Stimulated activated CD8-positive, alpha-beta memory T cell treated with anti-CD3 and anti-CD28 coated beads, Interleukin-15, amount 100 ng/mL, for 24 hours (primary cell): ENCODE results near the gene PMFBP1.

Experiments
- DNase-seq: peaks from one replicate; pipeline ENCODE4 v3.0.0-alpha.2; 2020; ENCODE audit warnings: low read depth

The PMFBP1 gene

GRCh38 chr16:72131036-72131435 is 40.9 kb downstream of the PMFBP1 start:
- DNase-seq, result no peak

GRCh38 chr16:72129976-72130656 is 41.8 kb downstream of the PMFBP1 start:
- no peak for DNase-seq

GRCh38 chr16:72128701-72129100 is 43.3 kb downstream of the PMFBP1 start:
- no peak for DNase-seq

GRCh38 chr16:72126429-72126765 is 45.6 kb downstream of the PMFBP1 start:
- DNase-seq, result no peak

DNA sequence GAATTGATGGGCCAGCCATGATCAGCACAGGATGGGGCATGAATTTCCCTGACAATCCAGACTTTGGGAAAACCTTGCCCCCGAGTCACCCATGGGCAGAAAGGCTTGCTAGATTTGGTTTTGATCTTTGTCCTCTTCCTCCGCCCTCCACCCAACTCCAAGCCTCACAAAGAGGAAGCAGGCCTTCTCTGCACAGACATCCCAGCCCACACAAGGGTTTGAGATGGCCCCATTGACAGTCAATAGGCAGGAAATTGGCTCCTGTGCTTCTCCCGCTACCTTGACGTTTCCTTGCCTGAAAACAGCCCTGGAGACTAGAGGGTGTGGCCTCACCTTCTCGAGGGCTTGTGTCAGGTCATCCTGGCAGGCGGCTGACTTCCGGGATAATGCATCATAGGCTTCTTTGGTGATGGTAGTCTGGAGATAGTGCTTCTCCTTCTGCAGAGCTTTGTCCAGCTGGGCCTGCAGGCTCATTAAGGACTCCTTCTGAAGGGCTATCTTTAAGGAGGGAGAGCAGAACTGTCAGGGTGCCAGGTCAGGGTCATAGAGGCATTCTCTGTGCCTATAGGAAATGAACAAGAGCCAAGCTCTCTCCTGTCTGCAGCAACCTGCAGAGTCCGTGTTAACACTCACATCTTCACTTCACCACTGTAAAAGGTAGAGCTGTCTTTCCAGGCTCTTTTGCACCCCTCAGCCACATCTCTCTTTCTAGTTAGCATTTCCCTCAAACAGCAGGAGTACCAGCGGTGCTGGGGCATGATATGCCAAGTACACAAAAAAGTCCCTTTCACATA is 46.1 kb downstream of the PMFBP1 start:
- no peak for DNase-seq

DNA sequence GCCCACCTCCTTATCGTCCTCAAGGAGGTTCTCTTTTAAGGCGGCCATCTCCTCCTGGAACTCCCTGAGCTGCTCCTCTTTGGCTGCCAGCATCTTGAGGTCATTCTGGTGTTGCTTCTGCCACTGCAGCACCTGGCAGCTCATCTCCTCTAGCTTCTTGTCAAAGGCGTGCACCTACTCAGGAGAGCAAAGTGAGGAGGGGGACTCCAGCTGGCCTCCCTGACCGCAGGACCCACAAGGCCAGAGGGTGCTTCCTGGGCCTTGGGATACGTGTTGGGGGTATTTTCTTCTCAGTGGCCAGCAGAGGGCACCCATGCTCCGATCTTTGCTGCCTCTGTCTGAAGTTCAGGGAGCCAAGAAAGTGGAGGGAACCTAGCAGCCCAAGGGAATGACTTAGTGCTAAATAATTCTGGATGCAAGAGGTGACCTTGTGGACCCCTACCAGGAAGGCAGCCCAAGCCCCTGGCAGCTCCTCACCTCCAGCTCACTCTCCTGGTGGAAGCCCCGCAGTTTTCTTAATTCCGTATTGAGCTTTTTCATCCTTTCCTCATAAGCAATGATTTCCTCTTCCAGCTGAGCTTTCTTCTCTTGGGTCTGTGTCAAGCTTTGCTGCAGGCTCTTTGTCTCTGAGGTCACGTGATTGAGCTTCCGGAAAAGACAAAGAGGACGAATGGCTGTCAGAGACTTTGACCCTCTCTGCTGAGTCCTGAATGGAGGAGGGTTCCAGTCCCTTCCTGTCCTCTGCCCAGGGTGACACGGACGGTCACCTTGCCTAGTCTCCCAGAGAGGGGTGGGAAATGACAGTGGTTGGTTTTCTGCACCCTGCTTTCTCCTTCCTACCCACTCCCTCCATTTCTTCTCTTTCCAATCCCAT is 47.0 kb downstream of the PMFBP1 start:
- peak; percentile 16 for DNase-seq

DNA sequence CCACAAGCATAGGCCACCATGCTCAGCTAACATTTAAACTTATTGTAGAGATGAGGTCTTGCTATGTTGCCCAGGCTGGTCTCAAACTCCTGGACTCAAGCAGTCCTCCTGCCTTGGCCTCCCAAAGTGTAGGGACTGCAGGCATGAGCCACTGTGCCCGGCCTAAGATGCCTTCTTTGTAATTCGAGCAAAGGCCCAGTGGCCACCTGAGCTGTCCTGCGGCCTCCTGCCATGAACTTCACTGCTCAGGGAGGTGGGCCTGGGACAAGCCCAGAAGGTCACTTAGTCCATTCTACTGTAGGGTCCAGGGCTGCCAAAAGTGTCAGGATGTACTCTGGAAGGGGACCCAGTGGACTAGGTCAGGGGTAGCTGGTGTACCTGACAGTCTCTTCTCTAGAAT is 47.8 kb downstream of the PMFBP1 start:
- no peak for DNase-seq

DNA sequence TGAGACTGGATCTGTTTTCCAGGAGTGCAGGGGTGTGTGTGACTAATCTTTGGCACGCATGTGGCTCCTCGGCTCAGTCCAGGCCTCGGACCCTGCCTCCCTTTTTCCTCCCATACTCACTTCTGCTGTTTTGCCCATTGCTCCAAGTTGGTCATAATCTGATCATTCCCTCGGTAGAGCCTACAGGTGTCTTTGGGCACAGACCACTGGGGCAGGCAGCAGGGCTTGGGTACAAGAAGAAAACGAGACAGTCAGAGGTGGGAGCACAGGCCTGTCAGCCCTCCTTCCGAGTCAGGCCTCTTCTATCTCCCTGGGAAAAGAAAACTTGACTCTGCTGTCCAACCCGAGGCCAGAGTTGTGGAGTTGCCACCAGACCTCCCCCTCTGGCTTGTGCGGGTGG is 48.5 kb downstream of the PMFBP1 start:
- DNase-seq, result no peak

DNA sequence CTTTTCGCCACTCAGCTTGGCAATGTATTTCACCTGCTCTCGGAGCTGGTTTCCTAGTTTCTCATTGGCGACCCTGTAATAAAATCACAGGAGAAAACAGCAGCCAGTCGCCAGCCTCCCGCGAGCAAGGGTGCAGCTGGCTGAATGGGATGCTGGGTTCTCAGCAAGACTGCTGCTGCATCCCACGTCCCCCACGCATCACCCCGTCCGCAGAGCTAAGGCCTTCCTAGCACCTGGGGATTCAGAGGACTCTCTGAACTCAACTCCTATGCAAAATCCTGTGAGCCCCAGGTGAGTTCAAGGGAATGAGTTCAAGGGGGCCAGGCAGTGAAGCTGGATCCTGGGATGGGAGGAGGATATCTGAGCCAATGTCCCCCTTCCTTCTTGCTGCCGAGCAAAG is 49.0 kb downstream of the PMFBP1 start:
- no peak for DNase-seq

DNA sequence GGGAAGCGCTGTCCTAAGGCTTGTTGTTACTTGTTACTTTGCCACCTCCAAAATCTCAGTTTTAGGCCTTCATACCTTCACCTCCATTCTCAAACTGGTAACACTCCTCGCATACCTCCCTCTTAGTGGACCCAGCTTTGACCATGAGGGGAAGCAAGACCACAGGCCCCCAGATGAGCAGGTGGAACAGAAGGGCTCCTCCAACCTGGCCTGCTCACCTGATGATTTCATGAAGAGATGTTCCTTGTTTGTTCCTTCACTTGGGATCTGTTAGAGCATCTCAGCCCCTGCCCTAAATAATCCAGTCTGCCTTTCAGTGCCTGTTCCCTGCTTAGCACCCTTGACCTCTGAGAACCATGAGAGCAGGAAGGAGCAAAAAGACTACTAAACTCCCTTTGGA is 49.6 kb downstream of the PMFBP1 start:
- no peak for DNase-seq

DNA sequence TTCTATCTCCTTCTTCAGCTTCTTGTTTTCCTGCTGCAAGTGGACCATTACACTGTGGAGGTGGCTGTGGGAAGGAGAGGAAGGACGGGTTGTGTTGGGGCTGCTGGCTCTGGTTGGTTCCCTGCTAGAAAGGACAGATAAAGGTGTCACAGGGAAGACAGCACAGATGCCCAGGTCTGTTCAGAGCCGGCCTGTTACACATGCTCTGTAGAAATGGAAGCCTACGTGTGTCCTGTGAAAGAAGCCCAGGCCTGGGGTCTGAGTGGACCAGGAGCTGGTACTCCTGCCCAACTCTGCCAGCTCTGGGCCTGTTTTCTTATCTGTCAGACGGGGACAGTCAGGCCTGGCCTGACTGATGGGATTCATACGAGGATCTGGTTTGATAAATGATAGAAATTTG is 51.9 kb downstream of the PMFBP1 start:
- DNase-seq, result no peak

GRCh38 chr16:72113616-72113945 is 58.4 kb downstream of the PMFBP1 start:
- DNase-seq, result no peak

GRCh38 chr16:72112906-72113615 is 58.9 kb downstream of the PMFBP1 start:
- DNase-seq, result no peak

GRCh38 chr16:72112452-72112792 is 59.5 kb downstream of the PMFBP1 start:
- DNase-seq, result no peak

DNA sequence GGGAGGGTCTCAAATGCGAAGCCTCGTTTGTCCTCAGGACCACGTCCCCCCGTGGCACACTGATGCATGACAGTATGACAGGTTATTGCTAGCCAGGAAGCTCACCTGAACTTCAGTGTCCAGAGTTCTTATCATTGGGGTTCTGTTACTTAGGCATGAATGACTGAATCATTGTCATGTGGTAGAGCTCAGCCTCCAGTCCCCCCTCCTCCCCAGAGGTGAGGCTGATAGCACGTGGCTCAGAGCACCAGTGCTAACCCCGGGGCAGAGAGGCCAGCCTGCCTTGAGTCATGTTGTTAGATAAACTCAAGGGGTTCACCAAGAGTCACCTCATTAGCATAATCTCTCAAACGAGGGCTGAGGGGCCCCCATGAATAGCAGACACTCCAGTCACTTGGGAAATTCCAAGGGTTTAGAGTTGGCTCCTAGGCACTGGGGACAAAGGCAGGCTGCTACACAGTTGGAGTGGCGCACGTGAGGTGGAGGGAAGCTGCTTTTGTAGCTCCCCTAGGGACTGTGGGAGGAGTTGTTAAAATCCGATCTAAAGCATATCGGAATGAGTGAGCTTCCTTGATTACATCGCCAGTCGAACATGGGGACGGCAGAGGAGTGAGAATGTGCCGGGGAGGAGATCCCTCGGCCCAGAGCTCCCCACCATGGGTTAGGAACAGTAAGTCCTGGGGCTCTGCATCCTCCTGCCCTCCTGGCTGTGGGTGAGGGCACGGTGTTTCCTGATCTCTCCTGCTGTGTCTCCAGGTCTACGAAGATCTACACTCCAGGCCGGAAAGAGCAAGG is 60.1 kb downstream of the PMFBP1 start:
- DNase-seq, result no peak

- DNase-seq, result no peak
These were observed 61.0 kb downstream of the PMFBP1 start for GRCh38 chr16:72110662-72111615.

DNA sequence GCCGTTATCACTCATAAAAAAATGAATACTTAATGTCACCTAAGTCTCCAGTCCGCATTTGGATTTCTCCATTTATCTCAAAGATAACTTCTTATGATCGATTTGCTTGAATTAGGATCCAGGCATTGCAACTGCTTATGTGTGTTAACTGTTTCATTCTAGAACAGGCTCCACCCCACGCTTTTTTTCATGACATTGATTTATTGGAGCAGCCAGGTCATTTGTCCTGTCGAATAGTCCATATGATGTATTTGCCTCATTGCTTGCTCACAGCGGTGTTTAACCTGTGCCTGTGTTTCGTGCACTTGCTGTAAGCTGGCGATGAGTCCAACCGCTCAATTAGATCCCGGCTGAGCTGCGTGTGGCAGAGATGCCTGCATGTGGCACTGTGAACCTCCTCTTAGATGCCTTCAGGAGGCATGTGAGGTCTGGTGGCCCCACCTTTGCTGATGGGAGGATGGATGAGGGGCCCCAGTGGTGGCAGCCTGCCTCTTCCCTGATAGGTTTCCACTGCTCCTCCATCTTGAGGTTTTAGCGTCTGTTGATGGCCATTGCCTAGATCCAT is 61.9 kb downstream of the PMFBP1 start:
- no peak for DNase-seq

DNA sequence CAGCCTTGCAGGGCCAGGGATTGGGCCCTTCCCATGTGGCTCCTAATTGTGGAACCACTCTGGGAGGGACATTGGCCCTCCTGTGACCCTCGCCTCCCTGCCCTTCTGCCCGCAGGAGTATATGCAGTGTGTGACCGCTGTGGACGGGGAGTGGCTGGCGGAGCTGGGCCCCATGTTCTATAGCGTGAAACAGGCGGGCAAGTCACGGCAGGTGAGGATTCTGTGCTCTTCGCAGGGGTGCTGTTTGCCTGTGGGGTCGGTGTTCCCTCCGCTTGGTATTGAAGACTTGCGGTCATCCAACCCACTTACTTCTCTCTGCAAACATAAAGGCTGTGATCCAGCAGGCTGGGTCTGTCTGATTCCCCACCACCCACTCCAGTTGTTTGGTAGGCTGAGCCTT is 62.7 kb downstream of the PMFBP1 start:
- no peak for DNase-seq

- no peak for DNase-seq
These were observed 63.4 kb downstream of the PMFBP1 start for GRCh38 chr16:72108353-72109102.
